Right atrium auricular region (tissue), 2 donors: ENCODE data around the gene GRK5. TPM values are rescaled to one million over a fixed set of nuclear protein-coding genes. Genes with fewer than 3 reads are reported as not detected.

Experiments
- DNase-seq: peaks from one replicate; pipeline ENCODE4 v3.0.0-alpha.2; 2019; ENCODE audit warnings: low spot score
- H3K27ac ChIP-seq, 2 donors: fragments of 200-600 bp; sonication (generic); 1 replicate in 1 of 2; 2 replicates in 1 of 2; pipeline ENCODE4 v1.5.1; 2016 to 2019
- H3K27me3 ChIP-seq, 2 donors: fragments of 200-600 bp; sonication (generic); one replicate each; pipeline versions ENCODE4 v1.5.1 to v1.6.0; 2017 to 2019
- H3K36me3 ChIP-seq: fragments of 200-600 bp; sonication (generic); one replicate; pipeline ENCODE4 v1.5.1; 2016
- H3K4me1 ChIP-seq, 2 donors: fragments of 200-600 bp; sonication (generic); one replicate each; pipeline versions ENCODE4 v1.5.1 to v1.6.0; 2017 to 2019
- H3K4me3 ChIP-seq, 2 donors: fragments of 200-600 bp; sonication (generic); 1 replicate in 1 of 2; 2 replicates in 1 of 2; pipeline ENCODE4 v1.5.1; 2017 to 2019; ENCODE audit warnings: mild to moderate bottlenecking in 1 of 2, moderate library complexity in 1 of 2
- H3K9me3 ChIP-seq, 2 donors: fragments of 200-600 bp; sonication (generic); one replicate each; pipeline ENCODE4 v1.5.1; 2019
- CTCF ChIP-seq, 2 donors: fragments of 200-600 bp; sonication (generic); IDR thresholded peaks; one replicate each; pipeline ENCODE4 v1.5.1; 2019; ENCODE audit warnings: antibody characterized with exemption in 2 of 2
- total RNA-seq, 2 donors: library from RNA; depleted of rRNA; stranded (reverse); fragments of >200 nt; gene quantifications; one replicate each; pipeline ENCODE4 v1.1.0, GENCODE V29; 2016

Gene GRK5
- total RNA-seq, 2 donors from 2014 or later = 19.2 to 53.8 TPM

- peaks cover 0 to 90% of the 10 kb centered on the region in 2 donors for H3K4me1 ChIP-seq
- H3K9me3 ChIP-seq = no peaks in the 10 kb centered on the region
- no peak overlapping the region for H3K4me3 ChIP-seq
- no peaks in the 10 kb centered on the region for H3K36me3 ChIP-seq
- peak overlapping the region; percentile 86 to 91 for H3K27ac ChIP-seq
- no peak for DNase-seq
- H3K27me3 ChIP-seq = no peaks in the 10 kb centered on the region
- TF ChIP-seq CTCF (IDR thresholded peaks at IDR 0.05) = no peak
These were observed 131.7 kb downstream of the GRK5 start for GRCh38 chr10:119339109-119339508.

- H3K27me3 ChIP-seq = no peaks in the 10 kb centered on the region
- no peaks in the 10 kb centered on the region for H3K9me3 ChIP-seq
- TF ChIP-seq CTCF (IDR thresholded peaks at IDR 0.05) = no peak
- DNase-seq = no peak
- no peak overlapping the region for H3K4me3 ChIP-seq
- peak overlapping the region; percentile 86 to 91 for H3K27ac ChIP-seq
- H3K36me3 ChIP-seq = no peaks in the 10 kb centered on the region
- H3K4me1 ChIP-seq = peaks cover 0 to 77% of the 10 kb centered on the region in 2 donors
These were observed 133.6 kb downstream of the GRK5 start for GRCh38 chr10:119340893-119341458.

- peak; percentile 89 for DNase-seq
- Histone ChIP-seq H3K27ac (peak overlapping the region; percentile 86 to 91), H3K4me1 (peaks cover 0 to 77% of the 10 kb centered on the region in 2 donors), H3K27me3 (no peaks in the 10 kb centered on the region), H3K4me3 (no peak overlapping the region), H3K36me3 (no peaks in the 10 kb centered on the region), H3K9me3 (no peaks in the 10 kb centered on the region)
- TF ChIP-seq CTCF (IDR thresholded peaks at IDR 0.05) = no peak
These were observed 134.3 kb downstream of the GRK5 start for GRCh38 chr10:119341459-119342301.

- Histone ChIP-seq H3K27me3 (no peaks in the 10 kb centered on the region), H3K27ac (peak overlapping the region; percentile 86 to 91), H3K36me3 (no peaks in the 10 kb centered on the region), H3K9me3 (no peaks in the 10 kb centered on the region), H3K4me3 (no peak overlapping the region), H3K4me1 (peaks cover 0 to 77% of the 10 kb centered on the region in 2 donors)
- TF ChIP-seq CTCF (IDR thresholded peaks at IDR 0.05) = no peak
- no peak for DNase-seq
These were observed 135.0 kb downstream of the GRK5 start for GRCh38 chr10:119342335-119342734.

- peak overlapping the region; percentile 86 to 91 for H3K27ac ChIP-seq
- TF ChIP-seq CTCF (IDR thresholded peaks at IDR 0.05) = no peak
- no peak for DNase-seq
- no peak overlapping the region for H3K4me3 ChIP-seq
- peaks cover 0 to 77% of the 10 kb centered on the region in 2 donors for H3K4me1 ChIP-seq
- H3K36me3 ChIP-seq = no peaks in the 10 kb centered on the region
- no peaks in the 10 kb centered on the region for H3K27me3 ChIP-seq
- H3K9me3 ChIP-seq = no peaks in the 10 kb centered on the region
These were observed 135.7 kb downstream of the GRK5 start for GRCh38 chr10:119343011-119343601.
